ENCODE data around the gene SUFU. TPM values are rescaled to one million over a fixed set of nuclear protein-coding genes. Genes with fewer than 3 reads are reported as not detected.

SUFU gene
- total RNA-seq, 1 experiment from 2014 or later = 10.6 TPM

GRCh38 chr10:102491136-102491535, 12.6 kb upstream of the SUFU start:
- Mint-ChIP-seq H3K4me3 (ENCODE audit: unreplicated experiment) (no peak overlapping the region), H3K36me3 (ENCODE audit: insufficient read depth, unreplicated experiment) (peaks cover 32% of the 10 kb centered on the region), H3K4me1 (ENCODE audit: low read depth, unreplicated experiment) (no peaks in the 10 kb centered on the region), H3K27ac (ENCODE audit: unreplicated experiment) (no peak overlapping the region), H3K27me3 (ENCODE audit: insufficient read depth, unreplicated experiment) (no peaks in the 10 kb centered on the region), H3K9me3 (ENCODE audit: unreplicated experiment) (no peaks in the 10 kb centered on the region)
- no TSS peak for BruUV-seq (replicated peaks)
- Histone ChIP-seq H3K27me3 (replicated peaks; ENCODE audit: control insufficient read depth, insufficient read depth, low read length) (no peaks in the 10 kb centered on the region), H3K36me3 (ENCODE audit: control insufficient read depth, insufficient read depth, low read length) (no peaks in the 10 kb centered on the region), H3K4me1 (no peaks in the 10 kb centered on the region), H3K9me3 (no peaks in the 10 kb centered on the region), H3K4me3 (ENCODE audit: low read depth, low read length) (no peak overlapping the region)
- intact Hi-C loops (cut with micrococcal nuclease; ENCODE audit: unreplicated experiment) = no loop called here
- DNase-seq = no peak
- CTCF ChIA-PET = interaction anchor here (0.7 kb wide), 1 partner anchor 321 kb away, joined by 3 read pairs; no protein-coding TSS in a partner anchor
- no peak for TF ChIP-seq CTCF (IDR thresholded peaks at IDR 0.05; ENCODE audit: insufficient read depth in 1 of 2, low read depth in 1 of 2, low read length in 1 of 2, severe bottlenecking in 1 of 2, unreplicated experiment in 1 of 2)
- POLR2A ChIA-PET = no interaction called here

- H3K4me1 Mint-ChIP-seq (ENCODE audit: low read depth, unreplicated experiment) = no peaks in the 10 kb centered on the region
- POLR2A ChIA-PET = no interaction called here
- CTCF ChIA-PET = interaction anchor here (0.7 kb wide), 1 partner anchor 334 kb away, joined by 5 read pairs; no protein-coding TSS in a partner anchor
- peaks cover 36% of the 10 kb centered on the region for H3K36me3 Mint-ChIP-seq (ENCODE audit: insufficient read depth, unreplicated experiment)
- H3K27ac Mint-ChIP-seq (ENCODE audit: unreplicated experiment) = peak overlapping the region; percentile 53
- no peak overlapping the region for H3K4me3 ChIP-seq (ENCODE audit: low read depth, low read length)
- H3K27me3 Mint-ChIP-seq (ENCODE audit: insufficient read depth, unreplicated experiment) = no peaks in the 10 kb centered on the region
- H3K9me3 ChIP-seq = no peaks in the 10 kb centered on the region
- H3K36me3 ChIP-seq (ENCODE audit: control insufficient read depth, insufficient read depth, low read length) = no peaks in the 10 kb centered on the region
- TF ChIP-seq CTCF (IDR thresholded peaks at IDR 0.05; ENCODE audit: insufficient read depth in 1 of 2, low read depth in 1 of 2, low read length in 1 of 2, severe bottlenecking in 1 of 2, unreplicated experiment in 1 of 2) = no peak
- H3K4me1 ChIP-seq = no peaks in the 10 kb centered on the region
- no peaks in the 10 kb centered on the region for H3K27me3 ChIP-seq (replicated peaks; ENCODE audit: control insufficient read depth, insufficient read depth, low read length)
- H3K4me3 Mint-ChIP-seq (ENCODE audit: unreplicated experiment) = no peak overlapping the region
- intact Hi-C loops (cut with micrococcal nuclease; ENCODE audit: unreplicated experiment) = no loop called here
- no peaks in the 10 kb centered on the region for H3K9me3 Mint-ChIP-seq (ENCODE audit: unreplicated experiment)
- no TSS peak for BruUV-seq (replicated peaks)
- no peak for DNase-seq
Measured at GRCh38 chr10:102492344-102492939, 11.3 kb upstream of the SUFU start.

- BruUV-seq (replicated peaks) = no TSS peak
- no peaks in the 10 kb centered on the region for H3K27me3 ChIP-seq (replicated peaks; ENCODE audit: control insufficient read depth, insufficient read depth, low read length)
- Mint-ChIP-seq H3K9me3 (ENCODE audit: unreplicated experiment) (no peaks in the 10 kb centered on the region), H3K27ac (ENCODE audit: unreplicated experiment) (no peak overlapping the region), H3K27me3 (ENCODE audit: insufficient read depth, unreplicated experiment) (no peaks in the 10 kb centered on the region), H3K36me3 (ENCODE audit: insufficient read depth, unreplicated experiment) (peaks cover 35% of the 10 kb centered on the region), H3K4me1 (ENCODE audit: low read depth, unreplicated experiment) (no peaks in the 10 kb centered on the region), H3K4me3 (ENCODE audit: unreplicated experiment) (no peak overlapping the region)
- H3K36me3 ChIP-seq (ENCODE audit: control insufficient read depth, insufficient read depth, low read length) = no peaks in the 10 kb centered on the region
- intact Hi-C loops (cut with micrococcal nuclease; ENCODE audit: unreplicated experiment) = no loop called here
- TF ChIP-seq CTCF (IDR thresholded peaks at IDR 0.05; ENCODE audit: insufficient read depth in 1 of 2, low read depth in 1 of 2, low read length in 1 of 2, severe bottlenecking in 1 of 2, unreplicated experiment in 1 of 2) = no peak
- no peaks in the 10 kb centered on the region for H3K9me3 ChIP-seq
- no peaks in the 10 kb centered on the region for H3K4me1 ChIP-seq
- POLR2A ChIA-PET = no interaction called here
- CTCF ChIA-PET = interaction anchor here (0.7 kb wide), 1 partner anchor 335 kb away, joined by 5 read pairs; no protein-coding TSS in a partner anchor
- H3K4me3 ChIP-seq (ENCODE audit: low read depth, low read length) = no peak overlapping the region
- DNase-seq = no peak
Measured at GRCh38 chr10:102492983-102493382, 10.8 kb upstream of the SUFU start.
